HG03354 (cell line): ENCODE measurements around the gene DIP2C.
"Not testable (repeated sequence)": the region's sequence is repeated elsewhere in the genome, so short reads cannot be mapped to it uniquely, and the experiment has no call there.

Source experiments
- ATAC-seq: cut with Tn5 transposase; IDR thresholded peaks from one replicate; pipeline ENCODE4 v1.9.1; 2021; ENCODE audit warnings: mild to moderate bottlenecking; ENCODE audit not compliant: unreplicated experiment, poor library complexity, severe bottlenecking

DIP2C gene

DNA sequence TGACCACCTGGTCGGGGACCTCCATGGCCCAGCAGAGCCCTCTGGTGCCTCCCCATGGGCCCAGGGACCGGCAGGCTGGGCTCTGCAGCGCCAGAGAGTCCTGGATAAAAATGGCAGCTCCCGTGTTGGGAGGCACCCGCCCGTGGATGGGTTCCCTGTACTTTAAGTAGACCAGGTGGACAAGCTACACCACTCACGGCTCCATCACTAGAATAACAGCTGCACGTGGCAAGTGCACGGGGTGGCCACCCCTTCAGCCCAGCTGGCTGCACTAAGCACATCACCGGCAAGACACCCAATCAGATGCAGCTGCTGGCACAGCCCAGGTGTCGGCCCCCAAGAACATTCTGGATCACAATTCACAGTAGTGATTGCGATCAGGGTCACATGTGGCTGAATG lies 69.8 kb downstream of the DIP2C start:
- no peak for ATAC-seq

DNA sequence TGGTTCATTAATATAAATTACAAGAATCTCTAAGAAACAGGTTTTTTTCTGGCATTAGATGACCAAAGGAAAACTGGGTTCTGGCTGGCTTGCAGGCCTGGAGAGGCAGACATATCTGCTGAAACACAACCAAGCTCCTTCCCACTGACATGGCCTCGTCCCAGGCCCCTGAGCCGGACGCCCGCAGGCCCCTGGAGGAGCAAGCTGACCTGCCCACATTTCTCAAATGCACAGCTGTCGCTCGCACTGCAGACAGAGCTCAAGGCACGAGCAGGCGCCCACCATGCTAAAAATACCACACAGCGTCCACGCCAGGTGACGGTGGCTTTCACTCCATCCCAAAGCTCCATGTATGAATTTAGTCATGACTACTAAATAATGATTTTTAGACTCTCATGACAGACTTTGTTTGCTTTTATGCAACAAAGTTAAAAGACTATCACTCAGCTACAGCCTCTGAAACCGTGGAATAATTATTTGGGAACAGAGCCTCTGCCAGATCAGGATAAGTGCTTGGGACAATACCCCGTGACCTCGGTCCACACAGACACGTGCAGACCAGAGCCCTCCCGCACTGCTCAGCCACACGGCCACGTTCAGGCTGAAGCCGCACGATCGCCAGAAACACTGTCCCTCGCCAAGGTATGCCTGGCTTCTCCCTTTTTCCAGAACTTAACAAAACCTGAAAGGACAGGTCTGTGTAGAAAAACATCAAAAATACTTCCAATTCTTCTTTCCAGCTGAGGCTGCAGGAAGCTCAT lies 71.1 kb downstream of the DIP2C start:
- ATAC-seq: no peak

DNA sequence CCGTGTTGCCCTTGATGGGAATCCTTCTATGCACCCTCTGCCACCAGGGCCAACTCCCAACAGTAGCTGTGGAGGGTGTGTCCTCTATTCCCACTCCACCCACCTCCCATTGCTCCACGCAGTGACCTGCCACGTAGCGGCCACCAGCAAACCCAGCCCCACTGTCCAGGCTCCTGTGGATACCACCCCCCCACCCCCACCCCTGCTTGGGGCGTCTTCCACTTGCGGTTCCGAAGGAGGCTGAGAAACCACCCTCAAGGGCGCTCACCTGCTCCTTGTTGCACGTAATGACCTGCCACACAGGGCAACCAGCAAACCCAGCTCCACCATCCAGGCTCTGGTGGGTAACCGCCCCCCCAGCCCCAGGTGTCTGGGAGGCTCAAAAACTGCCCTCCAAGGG lies 72.0 kb downstream of the DIP2C start:
- no peak for ATAC-seq

DNA sequence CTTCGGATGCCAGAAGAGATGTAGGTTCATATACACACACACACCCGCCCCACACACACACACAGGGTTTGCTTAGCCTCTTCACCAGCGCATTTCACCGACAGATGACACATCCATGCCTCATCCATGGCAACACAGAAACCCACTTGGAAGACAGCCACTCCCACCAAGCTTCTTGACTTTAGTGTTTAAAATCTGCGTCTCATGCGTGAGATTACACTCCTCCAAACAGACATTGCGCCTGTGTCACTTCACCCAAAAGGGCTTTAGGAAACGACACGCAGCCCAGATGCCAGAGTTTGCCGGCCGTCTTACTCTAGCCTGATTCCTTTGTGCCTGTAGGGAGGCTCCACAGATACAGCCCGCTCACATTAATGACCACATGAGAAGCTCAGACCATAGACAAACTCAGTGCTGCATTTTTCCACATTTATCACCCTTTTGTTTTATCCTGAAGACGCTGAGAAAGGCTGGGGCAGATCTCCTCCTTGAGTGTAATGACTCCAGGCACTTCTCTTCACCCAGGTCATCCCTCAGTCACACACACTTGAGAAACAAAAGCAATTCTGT lies 73.8 kb downstream of the DIP2C start:
- no peak for ATAC-seq

DNA sequence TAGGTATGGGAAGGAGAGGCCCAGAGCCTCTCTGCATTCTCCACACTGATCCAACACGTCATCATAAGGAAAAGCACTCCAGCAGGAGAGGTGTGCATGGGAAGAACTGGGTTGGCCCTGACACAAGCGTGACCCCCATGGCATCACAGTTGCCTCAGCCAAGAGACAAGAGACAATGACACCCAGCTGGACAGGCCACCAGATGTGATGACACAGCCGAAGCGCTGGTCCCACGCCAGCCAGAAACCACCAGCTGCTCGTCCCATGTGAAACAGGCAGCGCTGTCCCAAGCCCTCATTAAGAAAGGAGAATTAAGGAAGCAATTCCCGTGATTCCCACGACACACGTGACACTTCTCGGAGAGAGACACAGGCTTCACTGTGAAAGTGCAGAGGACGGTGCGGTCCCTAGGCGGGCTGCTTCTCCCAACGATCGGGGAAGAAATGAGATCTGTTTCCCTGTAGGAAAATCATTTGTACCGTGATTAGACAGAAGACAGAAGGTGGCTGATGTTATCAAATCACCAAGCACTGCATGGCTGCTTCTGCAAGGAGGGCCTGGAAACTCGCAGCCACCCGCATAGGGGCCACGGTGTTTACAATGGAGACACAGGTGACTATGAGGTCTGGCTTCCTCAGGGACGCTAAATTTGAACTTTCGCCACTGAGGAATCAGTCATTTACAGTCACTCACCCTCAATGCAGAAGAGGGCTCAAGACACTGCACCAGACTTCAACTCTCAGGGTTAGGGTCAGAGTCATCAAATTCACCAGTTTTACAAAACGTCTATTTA lies 74.5 kb downstream of the DIP2C start:
- ATAC-seq: no peak

DNA sequence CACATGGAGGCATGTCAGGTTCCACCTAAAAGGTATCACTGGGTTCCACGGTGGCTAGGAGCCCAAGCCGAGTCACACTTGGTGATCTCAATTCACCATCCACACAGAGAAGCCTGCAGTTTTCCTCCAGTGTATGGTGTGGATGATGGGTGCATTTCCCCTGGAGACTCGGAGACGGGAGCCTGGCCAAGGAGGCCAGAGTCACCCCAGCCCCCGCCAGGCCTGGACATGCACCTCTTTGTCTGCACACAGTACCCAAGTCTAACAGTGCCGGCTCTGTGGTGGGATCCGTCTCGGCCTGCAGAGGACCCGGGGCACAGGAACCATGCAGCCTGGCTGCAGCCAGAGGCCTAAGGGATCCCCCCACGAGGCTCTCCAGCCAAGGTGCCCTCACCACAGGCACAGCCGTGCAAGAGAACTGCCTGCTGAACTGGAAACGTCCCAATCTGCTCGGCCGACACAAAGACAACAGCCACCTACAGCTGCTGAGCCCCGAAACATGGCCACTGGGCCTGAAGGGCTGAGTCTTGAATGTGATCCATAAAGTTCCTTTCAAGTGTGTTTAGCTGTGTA lies 75.2 kb downstream of the DIP2C start:
- no peak for ATAC-seq

DNA sequence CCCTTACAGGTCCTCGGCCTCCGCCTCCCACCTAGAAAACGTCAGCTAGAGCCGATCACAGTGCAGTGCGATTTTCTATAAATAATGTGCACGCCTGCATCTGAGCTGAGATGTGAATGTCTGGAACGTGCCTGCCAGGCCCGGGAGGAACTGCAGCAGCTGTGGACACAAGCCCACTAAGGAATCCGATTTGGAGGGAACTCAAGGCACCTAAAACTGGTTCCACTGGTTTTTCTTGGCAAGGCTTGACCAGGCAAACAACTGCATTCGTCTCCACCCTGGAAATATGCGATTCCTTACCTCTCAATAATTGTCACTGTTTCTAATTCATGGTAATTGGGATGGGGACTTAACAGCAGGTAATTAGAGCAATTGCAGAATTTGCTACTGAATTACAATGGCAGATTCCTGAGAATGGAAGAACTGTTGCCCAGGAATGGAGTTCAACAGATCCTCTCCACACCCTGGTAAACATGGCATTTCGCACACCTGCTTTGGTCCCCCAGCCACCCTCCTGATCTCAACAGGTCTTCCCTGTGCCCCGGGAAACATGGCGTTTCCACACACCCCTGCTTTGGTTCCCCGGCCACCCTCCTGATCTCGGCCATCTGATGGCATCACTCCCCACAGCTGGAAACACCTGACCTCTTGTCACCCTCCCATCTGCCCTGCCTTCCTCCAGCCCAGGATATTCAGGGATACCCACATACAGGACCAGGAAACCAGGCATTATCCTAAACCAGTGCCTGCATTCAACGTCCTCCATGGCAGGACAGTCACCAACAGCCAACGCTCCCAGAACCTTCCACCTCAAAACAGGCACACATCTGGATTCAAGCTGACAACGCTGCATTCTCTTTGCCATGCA lies 76.0 kb downstream of the DIP2C start:
- no peak for ATAC-seq

DNA sequence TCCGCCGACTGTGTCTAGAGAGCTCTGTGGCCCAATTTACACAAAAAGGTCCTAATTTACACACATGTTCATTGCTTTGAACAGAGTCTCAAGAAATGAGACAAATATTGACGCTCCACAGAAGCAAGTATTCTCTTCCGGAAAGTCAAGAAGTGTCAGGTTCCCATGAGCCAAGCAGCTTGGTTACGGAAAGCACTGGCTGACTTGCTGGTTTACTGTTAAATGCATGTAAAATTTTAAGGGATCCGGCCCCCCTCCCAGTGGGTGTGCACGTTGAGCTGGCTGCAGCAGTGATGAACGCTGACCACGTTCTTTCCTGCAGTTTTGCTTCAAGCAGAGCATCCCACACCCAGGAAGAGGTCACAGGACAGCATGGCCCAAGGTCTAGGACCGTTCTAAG lies 76.8 kb downstream of the DIP2C start:
- no peak for ATAC-seq

DNA sequence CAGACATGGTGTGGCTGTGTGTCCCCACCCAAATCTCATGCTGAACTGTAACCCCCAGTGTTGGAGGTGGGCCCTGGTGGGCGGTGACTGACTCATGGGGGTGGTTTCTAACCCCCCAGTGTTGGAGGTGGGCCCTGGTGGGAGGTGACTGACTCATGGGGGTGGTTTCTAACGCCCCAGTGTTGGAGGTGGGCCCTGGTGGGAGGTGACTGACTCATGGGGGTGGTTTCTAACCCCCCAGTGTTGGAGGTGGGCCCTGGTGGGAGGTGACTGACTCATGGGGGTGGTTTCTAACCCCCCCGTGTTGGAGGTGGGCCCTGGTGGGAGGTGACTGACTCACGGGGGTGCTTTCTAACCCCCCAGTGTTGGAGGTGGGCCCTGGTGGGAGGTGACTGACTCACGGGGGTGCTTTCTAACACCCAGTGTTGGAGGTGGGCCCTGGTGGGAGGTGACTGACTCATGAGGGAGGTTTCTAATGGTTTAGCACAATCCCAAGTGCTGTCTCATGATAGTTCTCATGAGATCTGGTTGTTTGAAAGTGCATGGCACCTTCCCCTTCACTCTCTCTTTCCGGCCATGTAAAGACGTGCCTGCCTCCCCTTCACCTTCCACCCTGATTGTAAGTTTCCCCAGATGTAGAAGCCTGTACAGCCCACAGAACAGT lies 78.7 kb downstream of the DIP2C start:
- ATAC-seq: not testable (repeated sequence)

DNA sequence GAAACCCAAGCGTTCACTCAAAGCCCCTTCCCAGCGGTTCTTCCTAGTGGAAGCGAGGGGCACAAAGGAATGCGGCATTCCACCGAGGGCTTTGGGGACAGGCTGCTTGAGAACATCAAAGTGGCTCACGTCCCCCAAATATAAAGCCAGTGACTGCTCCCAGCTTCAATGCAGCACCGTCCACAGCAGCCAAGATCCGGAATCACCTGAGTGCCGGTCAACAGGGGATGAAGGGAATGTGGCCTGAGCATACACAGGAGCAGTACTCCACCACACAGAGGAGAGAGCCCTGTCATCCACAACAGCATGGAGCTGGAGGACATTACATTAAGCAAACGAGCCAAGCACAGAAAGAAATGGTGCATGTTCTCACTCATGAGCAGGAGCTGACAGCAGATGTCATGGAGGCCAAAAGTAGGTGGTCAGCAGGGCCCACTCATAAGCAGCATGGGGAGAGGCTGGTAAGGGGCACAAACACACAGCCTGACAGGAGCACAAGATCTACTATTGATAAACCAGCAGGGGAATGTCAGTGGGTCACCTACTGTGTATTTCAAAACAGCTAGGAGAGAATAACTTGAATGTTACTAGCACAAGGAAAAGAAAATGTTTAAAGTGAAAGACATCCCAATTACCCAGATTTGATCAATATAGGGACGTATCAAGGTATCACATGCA lies 79.5 kb downstream of the DIP2C start:
- no peak for ATAC-seq

DNA sequence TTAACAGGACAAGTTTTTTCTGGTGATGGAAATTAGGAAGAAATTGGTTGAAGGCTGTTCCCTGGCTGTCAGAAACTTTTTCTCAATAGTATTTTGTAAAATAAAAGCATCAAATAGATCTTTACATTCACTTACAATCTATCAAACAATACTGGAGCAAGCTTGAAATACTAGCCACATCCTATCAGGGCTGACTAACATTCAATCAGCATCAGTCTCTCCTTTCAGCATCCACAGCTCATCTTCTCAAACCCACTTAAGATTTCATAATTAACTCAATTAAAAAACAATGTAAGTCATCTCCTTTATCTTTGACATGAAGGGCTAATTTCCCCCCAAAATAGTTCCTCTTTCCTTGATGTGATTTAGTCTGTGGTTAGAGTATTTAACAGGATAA lies 80.2 kb downstream of the DIP2C start:
- no peak for ATAC-seq

DNA sequence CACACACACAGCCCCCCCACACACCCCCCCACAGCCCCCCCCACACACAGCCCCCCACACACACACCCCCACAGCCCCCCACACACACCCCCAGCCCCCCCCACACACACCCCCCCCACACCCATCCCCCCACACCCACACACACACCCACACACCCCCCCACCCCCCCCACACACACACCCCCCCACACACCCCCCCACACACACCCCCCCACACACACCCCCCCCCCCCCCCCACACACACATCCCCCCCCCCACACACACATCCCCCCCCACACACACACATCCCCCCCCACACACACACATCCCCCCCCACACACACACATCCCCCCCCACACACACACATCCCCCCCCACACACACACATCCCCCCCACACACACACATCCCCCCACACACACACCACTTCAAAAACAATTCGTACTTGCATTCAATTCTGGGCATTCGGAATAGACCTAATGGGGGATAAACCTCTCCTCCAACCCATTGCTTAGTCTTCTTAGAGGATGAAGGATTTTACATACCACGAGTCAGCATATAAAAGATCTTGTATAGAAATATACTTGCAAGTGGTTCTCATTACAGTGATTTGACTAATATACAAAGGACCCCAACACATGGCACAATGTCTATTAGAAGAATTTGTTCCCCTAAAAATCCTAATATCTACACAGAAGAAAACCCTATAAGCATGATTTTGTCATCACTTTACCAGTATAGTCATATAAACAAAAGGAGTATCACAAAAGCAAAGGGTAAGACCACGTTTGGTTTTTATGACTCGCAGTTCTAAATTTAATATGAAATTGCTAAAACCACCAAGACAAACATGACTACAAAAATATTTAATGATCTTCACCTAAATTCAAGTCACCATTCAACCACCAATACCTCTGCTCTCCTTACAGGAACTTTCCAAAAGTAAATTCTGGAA lies 80.9 kb downstream of the DIP2C start:
- no peak for ATAC-seq

DNA sequence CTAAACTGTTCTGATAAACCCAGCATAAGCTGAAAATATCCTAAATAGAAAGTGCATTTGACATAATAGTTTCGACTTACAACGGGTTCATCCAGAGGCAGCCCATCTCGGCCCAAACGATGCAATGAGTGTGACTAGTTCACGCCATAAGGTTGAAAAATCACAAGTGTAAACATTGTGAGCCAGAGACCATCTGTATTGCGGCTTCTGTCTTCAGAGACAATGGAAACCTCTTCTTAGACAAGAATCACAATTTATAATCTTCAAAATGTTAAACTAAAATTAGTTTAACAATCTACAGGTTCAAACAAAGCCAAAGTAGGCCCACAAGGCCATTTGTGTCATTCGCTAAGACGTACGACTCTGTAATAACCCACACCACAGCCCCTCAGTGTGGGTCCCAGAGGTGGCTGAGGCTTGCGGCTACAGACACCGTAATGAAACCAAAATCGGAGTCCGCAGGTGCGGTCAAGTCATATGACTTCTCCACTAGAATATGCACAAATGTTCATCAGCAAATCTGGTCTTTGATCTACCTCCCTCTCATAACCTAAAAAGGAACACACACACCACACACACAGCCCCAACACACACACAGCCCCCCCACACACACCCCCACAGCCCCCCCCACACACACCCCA lies 81.8 kb downstream of the DIP2C start:
- no peak for ATAC-seq

DNA sequence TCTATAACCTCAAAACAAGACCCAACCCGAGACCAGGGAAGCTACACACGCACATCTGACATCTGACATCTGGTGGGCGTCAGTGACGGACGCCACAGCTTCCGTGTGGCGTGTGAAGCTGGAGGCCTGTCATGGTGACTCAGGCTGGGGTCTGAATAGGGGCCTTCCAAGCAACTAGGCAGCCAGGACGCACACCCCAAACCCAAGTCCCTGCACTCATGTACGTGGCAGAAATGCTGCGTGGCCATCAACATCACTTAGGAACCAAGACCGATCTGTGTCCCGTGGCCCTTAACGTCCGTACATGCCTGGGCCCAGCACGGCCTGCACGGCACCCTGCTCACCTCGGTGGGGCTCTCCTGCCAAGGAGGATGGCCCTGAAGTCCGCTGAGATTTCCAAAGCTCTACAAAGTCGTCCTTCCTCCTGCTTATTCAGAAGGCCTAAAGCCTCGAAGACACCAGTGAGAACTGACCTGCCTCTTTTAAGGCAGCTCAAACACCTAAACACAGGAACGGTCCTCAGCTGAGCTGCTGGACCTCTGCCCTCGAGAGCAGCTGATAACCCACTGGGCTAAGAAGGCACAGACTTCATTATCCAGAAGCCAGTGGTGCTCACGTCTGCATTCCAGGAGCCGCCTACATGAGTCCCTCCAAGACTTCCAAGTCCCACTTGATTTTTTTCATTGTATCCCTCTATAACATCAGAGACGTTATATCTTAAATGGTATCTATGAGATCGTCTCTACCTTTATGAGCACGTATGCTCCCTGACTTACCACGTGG lies 82.5 kb downstream of the DIP2C start:
- no peak for ATAC-seq

DNA sequence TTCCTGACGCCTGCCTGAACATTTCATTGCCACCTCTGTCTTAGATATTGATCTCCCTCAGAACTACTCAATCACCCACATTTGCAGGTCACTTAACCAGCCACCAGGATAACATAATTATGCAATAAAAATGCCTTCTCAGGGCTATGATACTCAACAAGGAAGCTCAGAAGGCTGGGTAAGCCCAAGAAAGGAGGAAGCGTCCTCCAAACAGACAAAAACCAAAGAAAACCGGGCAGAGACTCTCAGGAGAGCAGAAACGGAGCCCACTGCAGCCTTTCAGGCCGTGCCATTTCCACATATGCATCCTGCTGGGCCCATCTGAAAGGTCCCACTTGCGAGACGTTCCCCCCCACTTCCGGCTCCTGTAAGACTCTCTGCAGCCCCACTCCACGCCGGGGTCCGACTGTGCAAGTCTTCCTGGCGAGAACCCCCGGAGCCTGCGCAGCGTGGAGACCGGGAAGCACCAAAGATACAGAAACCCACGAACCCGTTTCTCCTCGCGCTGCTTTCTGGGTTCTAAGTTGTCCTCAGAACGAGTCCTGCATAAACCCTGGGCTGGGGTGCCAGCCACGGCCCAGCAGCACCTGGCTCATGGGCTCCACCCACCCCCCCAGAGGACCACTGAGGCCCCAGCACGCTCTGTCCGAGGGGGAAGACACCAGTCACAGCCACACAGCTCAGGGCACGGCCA lies 83.7 kb downstream of the DIP2C start:
- no peak for ATAC-seq
